Prostate gland (tissue), 2 donors: ENCODE data around the gene GSTM2. TPM values are rescaled to one million over a fixed set of nuclear protein-coding genes. Genes with fewer than 3 reads are reported as not detected.
A peak's percentile ranks its signal among the peaks of the same experiment; 100 is the strongest.

ENCODE experiments used
- DNase-seq: peaks from one replicate; pipeline ENCODE4 v3.0.0-alpha.2; 2019; ENCODE audit warnings: low spot score
- H3K27ac ChIP-seq, 2 donors: fragments of 200-600 bp; sonication (generic); 2 replicates each; pipeline ENCODE4 v1.5.1; 2017 to 2019
- H3K27me3 ChIP-seq: fragments of 200-600 bp; sonication (generic); replicated peaks from 2 replicates; pipeline ENCODE4 v1.5.1; 2019; ENCODE audit not compliant: insufficient read depth
- H3K36me3 ChIP-seq, 2 donors: fragments of 200-600 bp; sonication (generic); 1 replicate in 1 of 2; 2 replicates in 1 of 2; pipeline versions ENCODE4 v1.5.1 to v1.8.1; 2017 to 2019
- H3K4me1 ChIP-seq: fragments of 200-600 bp; sonication (generic); replicated peaks from 2 replicates; pipeline ENCODE4 v1.5.1; 2019
- H3K4me3 ChIP-seq, 2 donors: fragments of 200-600 bp; sonication (generic); 2 replicates each; pipeline ENCODE4 v1.5.1; 2017 to 2019
- H3K9me3 ChIP-seq: fragments of 200-600 bp; sonication (generic); 2 replicates; pipeline ENCODE4 v1.5.1; 2017
- CTCF ChIP-seq, 4 experiments: fragments of 200-600 bp in 2 of 4; fragments of 450-650 bp in 2 of 4; sonication (generic) in 2 of 4; IDR thresholded peaks; 1 replicate in 3 of 4; 2 replicates in 1 of 4; pipeline ENCODE4 v1.5.1; 2016 to 2019; ENCODE audit warnings: antibody characterized with exemption in 4 of 4, mild to moderate bottlenecking in 2 of 4, moderate library complexity in 2 of 4
- POLR2A ChIP-seq: fragments of 450-650 bp; IDR thresholded peaks from one replicate; pipeline ENCODE4 v1.6.1; 2016; ENCODE audit warnings: antibody characterized with exemption, mild to moderate bottlenecking
- POLR2AphosphoS5 ChIP-seq: sonication (generic); formaldehyde crosslinking; IDR thresholded peaks from one replicate; pipeline ENCODE4 v1.6.1; 2017; ENCODE audit warnings: antibody characterized with exemption
- WGBS: methylation state at CpG from one replicate; pipeline ENCODE4 v1.1.5; 2018; 5-methylcytosine and 5-hydroxymethylcytosine counted together
- intact Hi-C: fragments of 100-400 bp; cut with DNase I; formaldehyde crosslinking; loops from one replicate; pipeline ENCODE4 v1.14.2; 2022
- total RNA-seq, 2 donors: library from RNA; depleted of rRNA; stranded (reverse); fragments of >200 nt; gene quantifications; one replicate each; pipeline ENCODE4 v1.1.0, GENCODE V29; 2016

GSTM2 gene
- 10 to 100 TPM; 47.5 to 79.5 TPM for total RNA-seq

DNA sequence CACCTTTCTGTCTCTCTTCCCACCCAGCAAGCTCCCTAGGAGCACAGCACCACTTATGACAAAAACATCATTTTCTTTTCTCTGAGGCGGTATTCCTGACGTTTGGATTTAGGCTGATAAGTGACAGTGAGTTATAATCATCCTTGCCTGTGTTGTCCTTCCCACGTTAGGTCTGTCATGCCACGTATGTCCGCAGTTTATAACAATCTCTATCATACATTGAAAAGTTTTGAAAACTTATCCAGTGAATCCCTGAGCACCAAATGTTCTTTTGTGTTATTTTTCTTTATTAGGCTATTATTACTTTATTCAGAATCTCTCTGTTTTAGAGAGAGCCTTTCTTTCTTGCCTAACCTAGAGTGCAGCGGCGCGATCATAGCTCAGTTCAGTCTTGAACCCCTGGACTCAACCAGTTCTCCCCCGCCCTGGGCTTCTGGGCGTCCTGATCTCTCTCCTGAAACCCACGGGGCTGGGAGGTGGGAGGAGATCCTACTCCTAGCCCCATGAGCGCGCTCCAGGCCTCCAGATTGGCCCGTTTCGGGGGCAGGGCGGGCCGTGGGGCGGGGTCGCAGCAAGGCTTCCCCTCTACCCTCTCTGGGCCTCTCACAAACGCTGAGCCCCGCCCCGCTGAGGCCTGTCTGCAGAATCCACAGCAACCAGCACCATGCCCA lies at the start of gene GSTM2:
GSTM2 (plus strand) TSS at position 606 of the 671 bp plus-strand sequence; CDS start at position 665, 59 bp downstream.
- Histone ChIP-seq H3K4me1 (no peaks in the 10 kb centered on the region), H3K4me3 (peak within 1 kb of the TSS; percentile 45 to 47), H3K36me3 (no peaks in the 10 kb centered on the region), H3K9me3 (no peaks in the 10 kb centered on the region), H3K27me3 (no peaks in the 10 kb centered on the region), H3K27ac (peak within 1 kb of the TSS; percentile 6 to 43)
- peak; percentile 72 for TF ChIP-seq POLR2AphosphoS5
- TF ChIP-seq POLR2A = peak; percentile 25
- no peak for TF ChIP-seq CTCF (IDR thresholded peaks at IDR 0.05)
- intact Hi-C loops = loop anchor here (2.0 to 5.0 kb wide), 2 partner anchors 71 to 105 kb away; no protein-coding TSS in a partner anchor
- 7% methylated on average over 22 of the region's 22 CpGs for WGBS
- peak; percentile 86 for DNase-seq

DNA sequence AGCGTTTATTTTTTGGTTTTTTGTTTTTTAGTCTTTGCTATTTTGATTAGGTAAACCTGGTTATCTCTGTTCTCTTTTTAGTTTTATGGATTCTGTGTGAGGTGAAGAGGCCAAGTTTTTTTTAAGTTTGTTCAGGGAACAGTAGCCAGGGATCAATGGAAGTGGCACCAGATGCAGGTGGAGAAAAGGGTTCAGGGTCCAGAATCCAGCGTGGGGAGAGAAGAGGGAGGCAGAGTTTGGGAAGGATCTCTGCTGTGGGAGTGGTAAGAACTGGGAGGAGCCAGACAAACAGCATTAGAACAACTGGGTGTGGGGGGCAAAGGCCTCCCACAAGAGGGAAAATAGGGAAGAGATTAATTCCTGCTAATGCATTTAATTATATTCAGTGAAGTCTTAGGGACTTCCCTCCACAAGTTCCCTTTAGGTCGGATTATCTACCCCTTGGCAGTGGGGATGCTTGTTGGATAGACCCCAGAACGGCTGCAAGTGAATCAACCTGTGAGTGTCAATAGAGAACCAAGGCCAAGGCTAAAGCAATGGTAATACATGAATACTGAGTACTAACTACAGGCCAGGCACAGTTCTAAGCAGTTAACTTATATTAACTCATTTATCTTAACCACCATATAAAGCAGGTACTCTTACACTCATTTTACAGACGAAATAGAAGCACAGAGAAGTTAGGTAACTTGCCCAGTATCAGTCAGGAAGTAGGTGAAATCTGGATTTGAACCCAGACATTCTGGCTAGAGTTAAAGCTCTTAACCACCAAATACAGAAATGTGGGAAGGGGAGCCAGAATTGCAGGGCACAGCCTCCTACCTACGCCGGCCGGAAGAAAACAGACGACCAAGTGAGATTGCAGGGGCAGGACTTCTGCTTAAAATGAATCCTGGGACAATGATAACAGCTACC lies 48.9 kb upstream of the GSTM2 start:
- Histone ChIP-seq H3K4me3 (peak overlapping the region; percentile 58 to 64), H3K27me3 (no peaks in the 10 kb centered on the region), H3K27ac (peak overlapping the region; percentile 82), H3K36me3 (no peaks in the 10 kb centered on the region), H3K9me3 (no peaks in the 10 kb centered on the region), H3K4me1 (peaks cover 8% of the 10 kb centered on the region)
- intact Hi-C loops = no loop called here
- TF ChIP-seq POLR2AphosphoS5 (no peak), CTCF (IDR thresholded peaks at IDR 0.05) (no peak), POLR2A (no peak)
- no peak for DNase-seq
- 30% methylated on average over 9 of the region's 9 CpGs for WGBS

DNA sequence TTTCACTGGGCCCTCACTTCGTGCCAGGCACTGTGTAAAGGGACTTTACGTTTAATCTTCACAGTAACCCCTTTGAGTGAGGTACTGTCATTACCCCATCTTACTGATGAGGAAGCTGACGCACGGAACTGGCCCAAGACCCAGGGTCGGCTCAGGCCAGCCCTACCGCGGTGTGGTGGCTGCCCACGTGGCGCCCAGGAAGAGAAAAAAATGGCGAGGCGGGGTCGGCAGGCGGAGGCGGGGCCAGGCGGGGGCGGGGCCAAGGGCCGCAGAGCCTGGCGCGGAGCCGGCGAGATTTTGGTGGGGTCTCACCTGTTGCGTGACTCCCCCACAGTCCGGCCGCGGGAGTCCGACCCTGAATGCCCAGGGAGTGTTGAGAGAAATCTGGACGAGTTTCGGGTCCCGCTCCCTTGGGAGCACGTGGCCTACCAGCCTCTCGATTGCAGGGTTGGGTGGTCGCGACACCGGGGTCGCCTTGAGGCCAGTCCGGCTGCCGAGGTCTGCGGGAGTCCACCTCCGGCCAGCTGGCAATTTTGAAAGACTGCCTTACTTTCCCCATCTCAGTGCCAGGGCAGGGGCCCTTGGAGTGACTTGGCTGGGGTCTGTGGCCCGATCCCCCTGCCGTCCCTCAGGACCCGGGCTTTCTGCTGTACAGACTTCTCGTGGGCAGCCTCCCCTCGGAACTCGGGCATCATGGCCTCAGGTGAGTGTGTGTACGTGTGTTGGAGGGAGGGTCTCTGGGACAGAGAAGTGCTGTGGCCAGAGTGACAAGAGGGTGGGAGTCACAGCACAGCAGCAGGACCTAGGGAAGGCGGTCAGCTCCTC lies 48.1 kb upstream of the GSTM2 start, which contains the start of the genes AMPD2 and GNAT2:
AMPD2 (plus strand) TSS at position 262 of the 825 bp plus-strand sequence. CDS start 1,339 bp downstream, outside the sequence.
GNAT2 (minus strand) TSS at position 41 of the 825 bp plus-strand sequence. CDS start 6,746 bp downstream, outside the sequence.
- no peaks in the 10 kb centered on the region for H3K9me3 ChIP-seq
- H3K4me3 ChIP-seq = peak within 1 kb of the TSS; percentile 58 to 64
- whole genome bisulfite sequencing = 1% methylated on average over 34 of the region's 47 CpGs
- peak; percentile 59 for DNase-seq
- H3K27ac ChIP-seq = peak within 1 kb of the TSS; percentile 82
- no peaks in the 10 kb centered on the region for H3K36me3 ChIP-seq
- intact Hi-C loops = no loop called here
- TF ChIP-seq POLR2A (peak; percentile 10), POLR2AphosphoS5 (peak; percentile 29), CTCF (IDR thresholded peaks at IDR 0.05) (no peak)
- H3K4me1 ChIP-seq = peaks cover 8% of the 10 kb centered on the region
- no peaks in the 10 kb centered on the region for H3K27me3 ChIP-seq

- DNase-seq = no peak
- H3K4me3 ChIP-seq = peak overlapping the region; percentile 58 to 64
- H3K27ac ChIP-seq = peak overlapping the region; percentile 82
- H3K9me3 ChIP-seq = no peaks in the 10 kb centered on the region
- peaks cover 8% of the 10 kb centered on the region for H3K4me1 ChIP-seq
- H3K27me3 ChIP-seq = no peaks in the 10 kb centered on the region
- intact Hi-C loops = no loop called here
- 1% methylated on average over 9 of the region's 9 CpGs for WGBS
- TF ChIP-seq POLR2A (peak; percentile 8), CTCF (IDR thresholded peaks at IDR 0.05) (no peak)
- H3K36me3 ChIP-seq = no peaks in the 10 kb centered on the region
Observed at GRCh38 chr1:109620401-109620791, 47.5 kb upstream of the GSTM2 start.
